ENCODE data around the gene CFAP251. TPM values are rescaled to one million over a fixed set of nuclear protein-coding genes. Genes with fewer than 3 reads are reported as not detected.
"Not testable (repeated sequence)": the region's sequence is repeated elsewhere in the genome, so short reads cannot be mapped to it uniquely, and the experiment has no call there.

CFAP251 gene
- polyA plus RNA-seq, 3 donors: 0.08 to 0.17 TPM; not detected in 1

GRCh38 chr12:121926874-121927706 lies 8.7 kb downstream of the CFAP251 start:
- peaks cover 21% of the 10 kb centered on the region for H3K4me1 Mint-ChIP-seq
- DNase-seq: peak; percentile 57 to 81 (median 73)
- peak overlapping the region; percentile 66 to 93 (median 86) for H3K27ac Mint-ChIP-seq
- Histone ChIP-seq H3K4me2 (replicated peaks; ENCODE audit: extremely low read depth, low read length, poor library complexity, severe bottlenecking) (peak overlapping the region; percentile 30), H3K9ac (ENCODE audit: insufficient read depth, low read length, poor library complexity, severe bottlenecking) (no peak overlapping the region), H4K20me1 (ENCODE audit: insufficient read depth, low read length) (no peaks in the 10 kb centered on the region), H3K27me3 (ENCODE audit: control insufficient read depth in 2 of 2, insufficient read depth in 2 of 2, low read length in 2 of 2) (no peaks in the 10 kb centered on the region), H2AFZ (ENCODE audit: insufficient read depth, low read depth, low read length, poor library complexity, severe bottlenecking) (no peak overlapping the region), H3K9me3 (replicated peaks in 1 of 2; ENCODE audit: control insufficient read depth in 1 of 2, insufficient read depth in 1 of 2, low read length in 2 of 2) (no peaks in the 10 kb centered on the region), H3K4me3 (replicated peaks in 1 of 3; ENCODE audit: low read depth in 2 of 3, low read length in 3 of 3) (peak overlapping the region in 1 of 3 experiments; percentile 19), H3K36me3 (replicated peaks in 1 of 2; ENCODE audit: control insufficient read depth in 1 of 2, insufficient read depth in 2 of 2, low read length in 2 of 2) (no peaks in the 10 kb centered on the region), H3K27ac (ENCODE audit: low read depth in 1 of 2, low read length in 2 of 2) (peak overlapping the region; percentile 12 to 41), H3K4me1 (ENCODE audit: control insufficient read depth in 1 of 2, insufficient read depth in 2 of 2, low read length in 2 of 2) (peaks cover 17 to 18% of the 10 kb centered on the region in 2 donors), H3K79me2 (ENCODE audit: insufficient read depth, low read length) (no peaks in the 10 kb centered on the region)
- peaks cover 0 to 2% (median 0%) of the 10 kb centered on the region in 7 donors for H3K9me3 Mint-ChIP-seq
- TF ChIP-seq CTCF (IDR thresholded peaks at IDR 0.05): no peak
- H3K27me3 Mint-ChIP-seq (ENCODE audit: low read depth in 3 of 3): peaks cover 0 to 4% (median 3%) of the 10 kb centered on the region in 3 donors
- no peaks in the 10 kb centered on the region for H3K36me3 Mint-ChIP-seq
- WGBS (ENCODE audit: insufficient coverage): 24% methylated on average over 5 of the region's 7 CpGs
- peak overlapping the region in 1 of 2 donors; percentile 57 for H3K4me3 Mint-ChIP-seq
- intact Hi-C loops (cut with micrococcal nuclease): no loop called here

- H4K20me1 ChIP-seq (ENCODE audit: insufficient read depth, low read length): no peaks in the 10 kb centered on the region
- Mint-ChIP-seq H3K27ac (peak overlapping the region; percentile 66 to 93 (median 86)), H3K4me1 (peaks cover 21% of the 10 kb centered on the region), H3K27me3 (ENCODE audit: low read depth in 3 of 3) (peaks cover 0 to 4% (median 3%) of the 10 kb centered on the region in 3 donors), H3K4me3 (peak overlapping the region in 1 of 2 donors; percentile 57), H3K9me3 (peaks cover 0 to 2% (median 0%) of the 10 kb centered on the region in 7 donors), H3K36me3 (no peaks in the 10 kb centered on the region)
- H3K4me2 ChIP-seq (replicated peaks; ENCODE audit: extremely low read depth, low read length, poor library complexity, severe bottlenecking): peak overlapping the region; percentile 30
- no CpG with 5 or more reads among the region's 5 CpGs for WGBS (ENCODE audit: insufficient coverage)
- no peak overlapping the region for H2AFZ ChIP-seq (ENCODE audit: insufficient read depth, low read depth, low read length, poor library complexity, severe bottlenecking)
- H3K9ac ChIP-seq (ENCODE audit: insufficient read depth, low read length, poor library complexity, severe bottlenecking): no peak overlapping the region
- peaks cover 17 to 18% of the 10 kb centered on the region in 2 donors for H3K4me1 ChIP-seq (ENCODE audit: control insufficient read depth in 1 of 2, insufficient read depth in 2 of 2, low read length in 2 of 2)
- H3K79me2 ChIP-seq (ENCODE audit: insufficient read depth, low read length): no peaks in the 10 kb centered on the region
- H3K27me3 ChIP-seq (ENCODE audit: control insufficient read depth in 2 of 2, insufficient read depth in 2 of 2, low read length in 2 of 2): no peaks in the 10 kb centered on the region
- H3K4me3 ChIP-seq (replicated peaks in 1 of 3; ENCODE audit: low read depth in 2 of 3, low read length in 3 of 3): peak overlapping the region in 1 of 3 experiments; percentile 19
- no peaks in the 10 kb centered on the region for H3K9me3 ChIP-seq (replicated peaks in 1 of 2; ENCODE audit: control insufficient read depth in 1 of 2, insufficient read depth in 1 of 2, low read length in 2 of 2)
- intact Hi-C loops (cut with micrococcal nuclease): no loop called here
- no peaks in the 10 kb centered on the region for H3K36me3 ChIP-seq (replicated peaks in 1 of 2; ENCODE audit: control insufficient read depth in 1 of 2, insufficient read depth in 2 of 2, low read length in 2 of 2)
- peak overlapping the region in 1 of 2 donors; percentile 41 for H3K27ac ChIP-seq (ENCODE audit: low read depth in 1 of 2, low read length in 2 of 2)
- peak; percentile 15 to 71 (median 56) for DNase-seq
- TF ChIP-seq CTCF (IDR thresholded peaks at IDR 0.05): no peak
Observed at GRCh38 chr12:121927813-121928212, 9.4 kb downstream of the CFAP251 start.

- H3K9me3 ChIP-seq (replicated peaks in 1 of 2; ENCODE audit: control insufficient read depth in 1 of 2, insufficient read depth in 1 of 2, low read length in 2 of 2); H3K36me3 Mint-ChIP-seq; H3K4me3 ChIP-seq (replicated peaks in 1 of 3; ENCODE audit: low read depth in 2 of 3, low read length in 3 of 3); H3K79me2 ChIP-seq (ENCODE audit: insufficient read depth, low read length); H3K4me2 ChIP-seq (replicated peaks; ENCODE audit: extremely low read depth, low read length, poor library complexity, severe bottlenecking); H3K9me3 Mint-ChIP-seq; H2AFZ ChIP-seq (ENCODE audit: insufficient read depth, low read depth, low read length, poor library complexity, severe bottlenecking); H3K27me3 Mint-ChIP-seq (ENCODE audit: low read depth in 3 of 3); intact Hi-C loops (cut with micrococcal nuclease); DNase-seq; H3K9ac ChIP-seq (ENCODE audit: insufficient read depth, low read length, poor library complexity, severe bottlenecking); H3K4me3 Mint-ChIP-seq; H3K36me3 ChIP-seq (replicated peaks in 1 of 2; ENCODE audit: control insufficient read depth in 1 of 2, insufficient read depth in 2 of 2, low read length in 2 of 2); H4K20me1 ChIP-seq (ENCODE audit: insufficient read depth, low read length); H3K27ac ChIP-seq (ENCODE audit: low read depth in 1 of 2, low read length in 2 of 2); H3K27ac Mint-ChIP-seq; H3K27me3 ChIP-seq (ENCODE audit: control insufficient read depth in 2 of 2, insufficient read depth in 2 of 2, low read length in 2 of 2): not testable (repeated sequence)
- peaks cover 18% of the 10 kb centered on the region for H3K4me1 Mint-ChIP-seq
- 100% methylated on average over 1 of the region's 7 CpGs for WGBS (ENCODE audit: insufficient coverage)
- H3K4me1 ChIP-seq (ENCODE audit: control insufficient read depth in 1 of 2, insufficient read depth in 2 of 2, low read length in 2 of 2): peaks cover 17 to 18% of the 10 kb centered on the region in 2 donors
Observed at GRCh38 chr12:121929545-121929944, 11.2 kb downstream of the CFAP251 start.

Data from CD14-positive monocyte (primary cell).